Peyer's patch (tissue), 4 donors: ENCODE results near the gene ERF.

ENCODE experiments used
- POLR2A ChIP-seq, 2 donors: fragments of 450-650 bp; IDR thresholded peaks; one replicate each; pipeline ENCODE4 v1.5.1; 2017; ENCODE audit warnings: antibody characterized with exemption in 2 of 2, mild to moderate bottlenecking in 2 of 2, moderate library complexity in 2 of 2
- TF ChIP-seq, protein P1 (sequence below), 6 experiments: fragments of 450-650 bp in 4 of 6; fragments of 200-600 bp in 2 of 6; sonication (generic) in 1 of 6; IDR thresholded peaks; one replicate each; pipeline ENCODE4 v1.5.1; 2017 to 2019; ENCODE audit warnings: antibody characterized with exemption in 6 of 6, mild to moderate bottlenecking in 3 of 6, moderate library complexity in 1 of 6

DNA sequence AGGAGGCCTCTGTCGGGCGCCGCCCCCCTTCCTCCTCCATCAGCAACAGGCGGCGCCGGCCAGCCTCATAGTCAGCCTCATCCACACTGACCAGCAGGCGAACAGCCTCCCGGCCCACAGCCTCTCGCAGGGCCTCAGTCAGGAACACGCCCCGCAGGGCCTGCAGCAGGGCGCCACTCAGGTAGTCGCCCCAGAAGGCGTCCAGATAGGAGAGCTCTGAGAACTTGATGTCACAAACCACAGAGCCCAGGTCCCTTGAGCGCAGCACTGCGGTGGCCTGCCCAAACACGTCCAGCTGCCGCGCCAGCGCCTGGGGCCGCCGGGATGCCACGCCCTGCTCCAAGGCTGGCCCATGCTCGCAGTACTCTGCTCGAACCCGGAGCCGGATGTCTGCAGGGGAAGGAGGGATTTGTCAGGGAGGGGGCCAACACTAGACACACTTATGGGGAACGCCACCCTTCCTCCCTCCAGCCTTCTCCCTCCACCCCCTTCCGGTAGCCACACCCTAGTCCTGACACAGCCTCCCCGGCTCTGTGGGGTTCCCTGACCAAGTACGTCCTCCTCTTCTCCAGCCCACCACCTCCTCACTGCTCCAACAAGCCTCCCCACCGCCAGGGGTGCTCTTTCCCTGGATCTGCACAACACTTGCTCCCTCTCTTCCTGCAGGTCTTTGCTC is 55.4 kb downstream of the ERF start:
- TF ChIP-seq, protein P1, sequence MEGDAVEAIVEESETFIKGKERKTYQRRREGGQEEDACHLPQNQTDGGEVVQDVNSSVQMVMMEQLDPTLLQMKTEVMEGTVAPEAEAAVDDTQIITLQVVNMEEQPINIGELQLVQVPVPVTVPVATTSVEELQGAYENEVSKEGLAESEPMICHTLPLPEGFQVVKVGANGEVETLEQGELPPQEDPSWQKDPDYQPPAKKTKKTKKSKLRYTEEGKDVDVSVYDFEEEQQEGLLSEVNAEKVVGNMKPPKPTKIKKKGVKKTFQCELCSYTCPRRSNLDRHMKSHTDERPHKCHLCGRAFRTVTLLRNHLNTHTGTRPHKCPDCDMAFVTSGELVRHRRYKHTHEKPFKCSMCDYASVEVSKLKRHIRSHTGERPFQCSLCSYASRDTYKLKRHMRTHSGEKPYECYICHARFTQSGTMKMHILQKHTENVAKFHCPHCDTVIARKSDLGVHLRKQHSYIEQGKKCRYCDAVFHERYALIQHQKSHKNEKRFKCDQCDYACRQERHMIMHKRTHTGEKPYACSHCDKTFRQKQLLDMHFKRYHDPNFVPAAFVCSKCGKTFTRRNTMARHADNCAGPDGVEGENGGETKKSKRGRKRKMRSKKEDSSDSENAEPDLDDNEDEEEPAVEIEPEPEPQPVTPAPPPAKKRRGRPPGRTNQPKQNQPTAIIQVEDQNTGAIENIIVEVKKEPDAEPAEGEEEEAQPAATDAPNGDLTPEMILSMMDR (IDR thresholded peaks at IDR 0.05) = peak in 3 of 6 experiments; percentile 6 to 18 (median 8)
- no peak for TF ChIP-seq POLR2A (IDR thresholded peaks at IDR 0.05)
